ENCODE data around the gene TIMMDC1. TPM values are rescaled to one million over a fixed set of nuclear protein-coding genes. Genes with fewer than 3 reads are reported as not detected.

The TIMMDC1 gene
- total and polyA plus RNA-seq, 10 donors = 33.0 to 85.7 (median 71.4) TPM

DNA sequence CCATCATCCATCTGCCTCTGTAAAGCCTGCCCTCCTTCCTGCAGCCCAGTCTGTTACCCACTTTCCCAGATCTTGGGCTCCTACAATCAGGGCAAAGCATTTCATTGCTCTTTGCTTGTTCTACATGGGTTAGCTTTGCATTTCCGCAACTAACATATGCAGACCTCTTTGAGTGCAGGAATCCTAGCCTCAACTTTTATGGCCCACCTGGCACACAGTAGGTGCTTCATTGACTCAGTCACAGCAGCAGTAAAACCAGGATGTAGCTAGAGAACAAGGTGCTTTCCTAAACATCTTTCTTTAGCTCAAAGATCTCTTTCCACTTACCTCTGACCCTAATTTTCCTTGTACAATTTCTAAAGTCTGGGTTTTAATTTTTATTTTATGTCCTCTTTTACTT, 57.6 kb downstream of the TIMMDC1 start:
- Histone ChIP-seq H3K9me3 (no peaks in the 10 kb centered on the region), H3K4me1 (peaks cover 5 to 42% (median 24%) of the 10 kb centered on the region in 6 donors), H3K36me3 (no peaks in the 10 kb centered on the region), H3K27ac (peak overlapping the region in 4 of 8 donors; percentile 17 to 59 (median 43)), H3K4me3 (peak overlapping the region in 2 of 8 donors; percentile 6 to 40), H3K27me3 (replicated peaks in 1 of 7) (no peaks in the 10 kb centered on the region)
- no peak for DNase-seq
- 55 to 94% (median 88%) methylated on average over 1 of the region's 1 CpG; no CpG with 5 or more reads in 1 of the 5 donors for WGBS, 5 donors
- intact Hi-C loops (cut with DNase I; ENCODE audit: low total_unique reads) = no loop called here
- TF ChIP-seq, protein P1, sequence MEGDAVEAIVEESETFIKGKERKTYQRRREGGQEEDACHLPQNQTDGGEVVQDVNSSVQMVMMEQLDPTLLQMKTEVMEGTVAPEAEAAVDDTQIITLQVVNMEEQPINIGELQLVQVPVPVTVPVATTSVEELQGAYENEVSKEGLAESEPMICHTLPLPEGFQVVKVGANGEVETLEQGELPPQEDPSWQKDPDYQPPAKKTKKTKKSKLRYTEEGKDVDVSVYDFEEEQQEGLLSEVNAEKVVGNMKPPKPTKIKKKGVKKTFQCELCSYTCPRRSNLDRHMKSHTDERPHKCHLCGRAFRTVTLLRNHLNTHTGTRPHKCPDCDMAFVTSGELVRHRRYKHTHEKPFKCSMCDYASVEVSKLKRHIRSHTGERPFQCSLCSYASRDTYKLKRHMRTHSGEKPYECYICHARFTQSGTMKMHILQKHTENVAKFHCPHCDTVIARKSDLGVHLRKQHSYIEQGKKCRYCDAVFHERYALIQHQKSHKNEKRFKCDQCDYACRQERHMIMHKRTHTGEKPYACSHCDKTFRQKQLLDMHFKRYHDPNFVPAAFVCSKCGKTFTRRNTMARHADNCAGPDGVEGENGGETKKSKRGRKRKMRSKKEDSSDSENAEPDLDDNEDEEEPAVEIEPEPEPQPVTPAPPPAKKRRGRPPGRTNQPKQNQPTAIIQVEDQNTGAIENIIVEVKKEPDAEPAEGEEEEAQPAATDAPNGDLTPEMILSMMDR (IDR thresholded peaks at IDR 0.05 in 8 of 11, conservative IDR thresholded peaks at IDR 0.05 in 3 of 11) = no peak
- TF ChIP-seq POLR2AphosphoS5 (IDR thresholded peaks at IDR 0.05) (no peak), POLR2A (IDR thresholded peaks at IDR 0.05) (no peak)

DNA sequence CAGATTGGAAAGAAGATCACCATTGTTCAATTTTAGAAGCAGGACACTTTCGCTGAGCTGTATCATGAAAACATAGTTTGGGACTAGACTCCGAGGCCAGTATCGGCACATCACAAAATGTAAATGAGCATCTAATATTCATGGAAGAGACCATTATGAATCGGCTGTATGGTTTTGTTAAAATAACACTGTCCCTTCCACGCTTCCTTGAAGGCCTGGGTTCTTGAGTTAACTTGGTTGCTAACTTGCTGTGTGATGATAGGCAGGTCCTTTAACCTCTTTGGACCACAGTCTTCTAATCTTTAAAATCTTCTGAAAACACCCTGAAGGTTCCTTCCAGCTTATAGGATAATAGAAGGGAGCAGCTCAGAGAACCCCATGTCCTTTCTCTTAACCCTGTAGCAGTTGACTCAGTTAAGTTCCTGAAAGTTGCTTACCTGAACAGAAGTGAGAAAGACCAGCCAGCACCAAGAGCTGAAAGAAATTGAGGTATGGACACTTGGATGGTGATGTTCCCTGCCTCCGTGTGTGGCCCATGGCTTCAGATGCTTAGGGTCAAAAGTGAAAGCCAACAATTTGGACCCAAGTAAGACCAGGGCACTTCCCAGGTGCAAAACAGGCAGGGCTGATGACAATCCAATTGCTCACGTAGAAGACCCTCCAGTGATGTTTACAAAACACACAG, 59.0 kb downstream of the TIMMDC1 start:
- 83 to 89% (median 86%) methylated on average over 7 of the region's 7 CpGs for WGBS, 5 donors
- no peaks in the 10 kb centered on the region for H3K9me3 ChIP-seq
- no peaks in the 10 kb centered on the region for H3K36me3 ChIP-seq
- no peaks in the 10 kb centered on the region for H3K27me3 ChIP-seq (replicated peaks in 1 of 7)
- H3K4me1 ChIP-seq = peaks cover 5 to 49% (median 26%) of the 10 kb centered on the region in 6 donors
- peak overlapping the region in 2 of 8 donors; percentile 76 to 85 for H3K27ac ChIP-seq
- TF ChIP-seq POLR2AphosphoS5 (IDR thresholded peaks at IDR 0.05) = no peak
- TF ChIP-seq POLR2A (IDR thresholded peaks at IDR 0.05) = no peak
- TF ChIP-seq, protein P1 (IDR thresholded peaks at IDR 0.05 in 8 of 11, conservative IDR thresholded peaks at IDR 0.05 in 3 of 11) = no peak
- DNase-seq = no peak
- peak overlapping the region in 2 of 8 donors; percentile 36 to 63 for H3K4me3 ChIP-seq
- intact Hi-C loops (cut with DNase I; ENCODE audit: low total_unique reads) = no loop called here

DNA sequence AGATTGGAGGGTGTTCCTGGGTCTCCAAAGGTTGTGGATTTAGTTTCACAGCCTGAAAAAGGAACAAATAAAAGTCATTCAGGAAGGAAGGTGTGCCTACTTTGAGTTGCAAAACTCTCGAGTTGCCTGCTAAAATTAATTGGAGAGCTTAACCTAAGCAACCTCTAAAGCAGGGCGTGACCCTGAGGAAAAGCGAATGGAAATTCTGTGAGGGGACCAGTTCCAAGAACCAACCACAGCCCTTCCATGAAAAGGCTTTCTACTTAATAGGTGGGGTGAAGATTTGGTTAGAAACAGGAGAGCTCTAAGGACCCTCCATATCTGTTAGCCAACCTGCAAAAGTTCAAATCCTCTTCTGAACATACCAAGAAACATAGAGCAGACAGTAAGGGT, 59.5 kb downstream of the TIMMDC1 start:
- 50 to 68% (median 63%) methylated on average over 3 of the region's 3 CpGs for WGBS, 5 donors
- no peaks in the 10 kb centered on the region for H3K36me3 ChIP-seq
- H3K9me3 ChIP-seq = no peaks in the 10 kb centered on the region
- peak overlapping the region in 3 of 8 donors; percentile 40 to 85 (median 76) for H3K27ac ChIP-seq
- intact Hi-C loops (cut with DNase I; ENCODE audit: low total_unique reads) = no loop called here
- H3K4me1 ChIP-seq = peaks cover 5 to 55% (median 31%) of the 10 kb centered on the region in 6 donors
- no peak for DNase-seq
- peak overlapping the region in 3 of 8 donors; percentile 10 to 63 (median 36) for H3K4me3 ChIP-seq
- H3K27me3 ChIP-seq (replicated peaks in 1 of 7) = no peaks in the 10 kb centered on the region
- TF ChIP-seq POLR2A (IDR thresholded peaks at IDR 0.05) (no peak), POLR2AphosphoS5 (IDR thresholded peaks at IDR 0.05) (no peak)
- TF ChIP-seq, protein P1 (IDR thresholded peaks at IDR 0.05 in 8 of 11, conservative IDR thresholded peaks at IDR 0.05 in 3 of 11) = no peak

DNA sequence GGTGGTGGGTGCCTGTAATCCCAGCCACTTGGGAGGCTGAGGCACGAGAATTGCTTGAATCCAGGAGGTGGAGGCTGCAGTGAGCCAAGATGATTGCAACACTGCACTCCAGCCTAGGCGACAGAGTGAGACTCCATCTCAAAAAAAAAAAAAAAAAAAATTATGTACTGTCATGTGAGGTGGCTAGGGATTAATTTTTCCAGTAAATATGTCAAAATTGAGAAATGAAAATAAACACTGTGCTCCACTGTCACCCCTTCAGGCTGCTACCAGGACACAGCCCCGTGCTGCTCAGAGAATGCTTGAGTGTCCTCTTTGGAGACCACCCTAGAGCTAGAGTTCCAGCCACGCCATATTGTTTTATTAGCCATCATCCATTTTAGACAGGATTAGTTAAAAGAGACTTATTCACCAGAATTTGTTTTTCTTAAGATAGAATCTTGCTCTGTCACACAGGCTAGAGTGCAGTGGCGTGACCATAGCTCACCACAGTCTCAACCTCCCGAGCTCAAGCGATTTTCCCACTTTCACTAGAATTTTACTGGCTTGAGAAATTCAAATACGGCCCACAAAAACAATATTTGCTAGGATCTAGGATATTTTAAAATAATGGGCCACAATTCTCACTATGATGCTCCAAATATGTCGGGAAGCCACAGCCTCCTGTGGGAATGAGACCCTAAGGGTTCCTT, 60.4 kb downstream of the TIMMDC1 start:
- WGBS, 5 donors = 75 to 88% (median 85%) methylated on average over 9 of the region's 9 CpGs
- no peaks in the 10 kb centered on the region for H3K36me3 ChIP-seq
- H3K4me1 ChIP-seq = peaks cover 5 to 56% (median 32%) of the 10 kb centered on the region in 6 donors
- no peaks in the 10 kb centered on the region for H3K27me3 ChIP-seq (replicated peaks in 1 of 7)
- intact Hi-C loops (cut with DNase I; ENCODE audit: low total_unique reads) = no loop called here
- H3K9me3 ChIP-seq = no peaks in the 10 kb centered on the region
- H3K27ac ChIP-seq = peak overlapping the region in 6 of 8 donors; percentile 32 to 85 (median 64)
- TF ChIP-seq, protein P1 (IDR thresholded peaks at IDR 0.05 in 8 of 11, conservative IDR thresholded peaks at IDR 0.05 in 3 of 11) = no peak
- no peak for TF ChIP-seq POLR2A (IDR thresholded peaks at IDR 0.05)
- no peak for TF ChIP-seq POLR2AphosphoS5 (IDR thresholded peaks at IDR 0.05)
- DNase-seq = no peak
- H3K4me3 ChIP-seq = peak overlapping the region in 5 of 8 donors; percentile 2 to 63 (median 18)

Data from spleen (tissue), 11 donors.